GM12878 (cell line): ENCODE measurements around the gene ACER3. TPM values are rescaled to one million over a fixed set of nuclear protein-coding genes. Genes with fewer than 3 reads are reported as not detected.

Source experiments
- ATAC-seq: fragments of 200-7000 bp; cut with Tn5 transposase; 3 replicates; pipeline ENCODE4 v1.9.1; 2020; ENCODE audit warnings: mild to moderate bottlenecking, moderate library complexity
- BruUV-seq: library from RNA; stranded (reverse); fragments of 400-500 nt; replicated peaks from 2 replicates; lab custom pipeline; 2021; lab: Mats Ljungman, UMichigan
- CTCF ChIA-PET: fragments of 300-600 bp; sonication (Branson Sonifier 250); formaldehyde crosslinking; extraction: SDS; loops from one replicate; lab custom pipeline; 2021; ENCODE audit warnings: inconsistent platforms; lab: Yijun Ruan, JAX
- POLR2A ChIA-PET: fragments of 350-600 bp; formaldehyde crosslinking; extraction: SDS; loops from one replicate; lab custom pipeline; 2021; ENCODE audit warnings: inconsistent platforms; lab: Charles Lee
- RAD21 ChIA-PET: fragments of 300-600 bp; sonication (Branson Sonifier 250); formaldehyde crosslinking; loops from one replicate; lab custom pipeline; 2023; ENCODE audit warnings: antibody characterized with exemption; ENCODE audit not compliant: unreplicated experiment; lab: Charles Lee
- SMC1A ChIA-PET: fragments of 300-600 bp; sonication (Branson Sonifier 250); formaldehyde crosslinking; loops from one replicate; lab custom pipeline; 2023; ENCODE audit not compliant: unreplicated experiment, uncharacterized antibody; lab: Charles Lee
- DNase-seq: peaks from one replicate; pipeline ENCODE4 v3.0.0-alpha.2; 2011; ENCODE audit warnings: low read depth, low spot score
- FAIRE-seq: peaks from 3 replicates; lab custom pipeline; 2011; peaks lifted over from hg19 to GRCh38; lab: Jason Lieb, UNC
- H2AFZ ChIP-seq: 2 replicates; pipeline ENCODE4 v1.6.0; 2011; ENCODE audit warnings: low read depth, low read length, control low read depth; ENCODE audit not compliant: control insufficient read depth
- H3K27ac ChIP-seq: 2 replicates; pipeline ENCODE4 v1.5.1; 2011; ENCODE audit warnings: control low read depth; ENCODE audit not compliant: control insufficient read depth, insufficient read depth
- H3K27me3 ChIP-seq, 2 experiments: replicated peaks in 1 of 2; 2 replicates each; pipeline versions ENCODE4 v1.6.0 to v1.6.1; 2011; ENCODE audit warnings: low read length in 1 of 2; ENCODE audit not compliant: control insufficient read depth in 2 of 2, insufficient read depth in 2 of 2
- H3K36me3 ChIP-seq, 2 experiments: 2 replicates each; pipeline ENCODE4 v1.5.1; 2011; ENCODE audit warnings: low read length in 1 of 2; ENCODE audit not compliant: control insufficient read depth in 2 of 2, insufficient read depth in 2 of 2
- H3K4me1 ChIP-seq: 2 replicates; pipeline ENCODE4 v1.6.1; 2011; ENCODE audit warnings: mild to moderate bottlenecking, low read length, moderate library complexity, mixed read lengths; ENCODE audit not compliant: control insufficient read depth, insufficient read depth
- H3K4me2 ChIP-seq: 2 replicates; pipeline ENCODE4 v1.6.0; 2011; ENCODE audit warnings: control low read depth; ENCODE audit not compliant: control insufficient read depth, insufficient read depth
- H3K4me3 ChIP-seq: fragments of 200-600 bp; sonication (generic); 2 replicates; pipeline ENCODE4 v1.5.1; 2016
- H3K79me2 ChIP-seq: 2 replicates; pipeline ENCODE4 v1.6.0; 2011; ENCODE audit warnings: low read length; ENCODE audit not compliant: control insufficient read depth, insufficient read depth
- H3K9ac ChIP-seq: 2 replicates; pipeline ENCODE4 v1.8.0; 2011; ENCODE audit warnings: low read length, control low read depth, mixed read lengths; ENCODE audit not compliant: control insufficient read depth, insufficient read depth
- H3K9me3 ChIP-seq: replicated peaks from 3 replicates; pipeline ENCODE4 v1.5.1; 2011; ENCODE audit warnings: mild to moderate bottlenecking, low read length; ENCODE audit not compliant: control insufficient read depth, insufficient read depth
- H4K20me1 ChIP-seq: 2 replicates; pipeline ENCODE4 v1.6.0; 2011; ENCODE audit not compliant: control insufficient read depth, insufficient read depth
- DPF2 ChIP-seq: fragments of 450-650 bp; IDR thresholded peaks from 2 replicates; pipeline ENCODE4 v1.6.1; 2017; ENCODE audit warnings: mild to moderate bottlenecking
- EZH2 ChIP-seq: IDR thresholded peaks from 2 replicates; pipeline ENCODE4 v1.6.1; 2012; ENCODE audit warnings: low read depth, mild to moderate bottlenecking, control low read depth, inconsistent platforms, low read length, borderline replicate concordance; ENCODE audit not compliant: control insufficient read depth
- MTA3 ChIP-seq: IDR thresholded peaks from 2 replicates; pipeline ENCODE4 v1.6.1; 2012; ENCODE audit warnings: low read length, inconsistent platforms, borderline replicate concordance
- NR2C1 ChIP-seq: fragments of 450-650 bp; IDR thresholded peaks from 2 replicates; pipeline ENCODE4 v1.6.1; 2017; ENCODE audit warnings: antibody characterized with exemption, mild to moderate bottlenecking, moderate library complexity
- WGBS: methylation state at CpG from one replicate; pipeline ENCODE4 v1.1.6; 2016; ENCODE audit warnings: low lambda C conversion rate; ENCODE audit not compliant: insufficient replicate concordance, insufficient coverage; ENCODE audit errors: missing lambda C conversion rate; 5-methylcytosine and 5-hydroxymethylcytosine counted together
- in situ Hi-C: fragments of 300-500 bp; cut with MboI; formaldehyde crosslinking; loops from 9 replicates; pipeline ENCODE4 v1.14.3; 2018; ENCODE audit warnings: mixed read lengths
- intact Hi-C: fragments of 100-400 bp; cut with micrococcal nuclease; formaldehyde crosslinking; loops from one replicate; pipeline ENCODE4 v1.14.2; 2022; ENCODE audit not compliant: unreplicated experiment
- polyA plus RNA-seq, 11 experiments: library from polyadenylated mRNA; depleted of rRNA in 4 of 11; unstranded in 6 of 11; stranded (reverse) in 5 of 11; fragments of >200 nt; fragmentation: Nextera tagmentation in 4 of 11; fragmentation: Illumina TruSeq in 1 of 11; extraction: Ambion mirVana in 4 of 11; extraction: Trizol in 1 of 11; gene quantifications; 1 replicate in 1 of 11; 2 replicates in 10 of 11; pipeline versions ENCODE4 v1.2.1 to v1.2.3, GENCODE V29; 2011 to 2016; ENCODE audit warnings: inconsistent platforms in 2 of 11, missing spikeins in 2 of 11, low read depth in 1 of 11
- total RNA-seq, 4 experiments: library from RNA; depleted of rRNA in 3 of 4; stranded (reverse); fragments of >200 nt in 3 of 4; fragmentation: Illumina TruSeq in 1 of 4; extraction: Trizol in 1 of 4; gene quantifications; 2 replicates each; pipeline versions ENCODE4 v1.2.1 to v1.2.3, GENCODE V29; 2013 to 2021
- TF ChIP-seq, protein P1 (sequence below): IDR thresholded peaks from 2 replicates; pipeline ENCODE4 v1.6.1; 2012; ENCODE audit warnings: improper control_type of control experiment, low read depth, low read length; ENCODE audit not compliant: insufficient replicate concordance
- TF ChIP-seq, protein P2 (sequence below): fragments of 450-650 bp; IDR thresholded peaks from 2 replicates; pipeline ENCODE4 v1.6.1; 2018; ENCODE audit warnings: borderline replicate concordance, mild to moderate bottlenecking; ENCODE audit not compliant: partially characterized antibody

ACER3 gene
- total and polyA plus RNA-seq, 10 of the 15 experiments (the other 5 are each of a cell fraction or from before 2014, with no cell fraction given): 2.8 to 17.4 (median 10.3) TPM

DNA sequence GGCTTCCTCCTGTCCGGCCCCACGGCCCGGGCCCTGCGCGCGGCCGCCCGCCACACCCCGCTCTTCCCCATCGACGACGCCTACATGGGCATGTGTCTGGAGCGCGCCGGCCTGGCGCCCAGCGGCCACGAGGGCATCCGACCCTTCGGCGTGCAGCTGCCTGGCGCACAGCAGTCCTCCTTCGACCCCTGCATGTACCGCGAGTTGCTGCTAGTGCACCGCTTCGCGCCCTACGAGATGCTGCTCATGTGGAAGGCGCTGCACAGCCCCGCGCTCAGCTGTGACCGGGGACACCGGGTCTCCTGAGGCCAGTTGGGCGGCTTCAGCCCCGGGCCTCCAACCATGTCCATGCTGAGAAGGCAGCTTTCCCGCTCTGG, 179.7 kb downstream of the ACER3 start (continued):
- TF ChIP-seq, protein P1, sequence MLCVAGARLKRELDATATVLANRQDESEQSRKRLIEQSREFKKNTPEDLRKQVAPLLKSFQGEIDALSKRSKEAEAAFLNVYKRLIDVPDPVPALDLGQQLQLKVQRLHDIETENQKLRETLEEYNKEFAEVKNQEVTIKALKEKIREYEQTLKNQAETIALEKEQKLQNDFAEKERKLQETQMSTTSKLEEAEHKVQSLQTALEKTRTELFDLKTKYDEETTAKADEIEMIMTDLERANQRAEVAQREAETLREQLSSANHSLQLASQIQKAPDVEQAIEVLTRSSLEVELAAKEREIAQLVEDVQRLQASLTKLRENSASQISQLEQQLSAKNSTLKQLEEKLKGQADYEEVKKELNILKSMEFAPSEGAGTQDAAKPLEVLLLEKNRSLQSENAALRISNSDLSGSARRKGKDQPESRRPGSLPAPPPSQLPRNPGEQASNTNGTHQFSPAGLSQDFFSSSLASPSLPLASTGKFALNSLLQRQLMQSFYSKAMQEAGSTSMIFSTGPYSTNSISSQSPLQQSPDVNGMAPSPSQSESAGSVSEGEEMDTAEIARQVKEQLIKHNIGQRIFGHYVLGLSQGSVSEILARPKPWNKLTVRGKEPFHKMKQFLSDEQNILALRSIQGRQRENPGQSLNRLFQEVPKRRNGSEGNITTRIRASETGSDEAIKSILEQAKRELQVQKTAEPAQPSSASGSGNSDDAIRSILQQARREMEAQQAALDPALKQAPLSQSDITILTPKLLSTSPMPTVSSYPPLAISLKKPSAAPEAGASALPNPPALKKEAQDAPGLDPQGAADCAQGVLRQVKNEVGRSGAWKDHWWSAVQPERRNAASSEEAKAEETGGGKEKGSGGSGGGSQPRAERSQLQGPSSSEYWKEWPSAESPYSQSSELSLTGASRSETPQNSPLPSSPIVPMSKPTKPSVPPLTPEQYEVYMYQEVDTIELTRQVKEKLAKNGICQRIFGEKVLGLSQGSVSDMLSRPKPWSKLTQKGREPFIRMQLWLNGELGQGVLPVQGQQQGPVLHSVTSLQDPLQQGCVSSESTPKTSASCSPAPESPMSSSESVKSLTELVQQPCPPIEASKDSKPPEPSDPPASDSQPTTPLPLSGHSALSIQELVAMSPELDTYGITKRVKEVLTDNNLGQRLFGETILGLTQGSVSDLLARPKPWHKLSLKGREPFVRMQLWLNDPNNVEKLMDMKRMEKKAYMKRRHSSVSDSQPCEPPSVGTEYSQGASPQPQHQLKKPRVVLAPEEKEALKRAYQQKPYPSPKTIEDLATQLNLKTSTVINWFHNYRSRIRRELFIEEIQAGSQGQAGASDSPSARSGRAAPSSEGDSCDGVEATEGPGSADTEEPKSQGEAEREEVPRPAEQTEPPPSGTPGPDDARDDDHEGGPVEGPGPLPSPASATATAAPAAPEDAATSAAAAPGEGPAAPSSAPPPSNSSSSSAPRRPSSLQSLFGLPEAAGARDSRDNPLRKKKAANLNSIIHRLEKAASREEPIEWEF: no peak
- TF ChIP-seq, protein P2, sequence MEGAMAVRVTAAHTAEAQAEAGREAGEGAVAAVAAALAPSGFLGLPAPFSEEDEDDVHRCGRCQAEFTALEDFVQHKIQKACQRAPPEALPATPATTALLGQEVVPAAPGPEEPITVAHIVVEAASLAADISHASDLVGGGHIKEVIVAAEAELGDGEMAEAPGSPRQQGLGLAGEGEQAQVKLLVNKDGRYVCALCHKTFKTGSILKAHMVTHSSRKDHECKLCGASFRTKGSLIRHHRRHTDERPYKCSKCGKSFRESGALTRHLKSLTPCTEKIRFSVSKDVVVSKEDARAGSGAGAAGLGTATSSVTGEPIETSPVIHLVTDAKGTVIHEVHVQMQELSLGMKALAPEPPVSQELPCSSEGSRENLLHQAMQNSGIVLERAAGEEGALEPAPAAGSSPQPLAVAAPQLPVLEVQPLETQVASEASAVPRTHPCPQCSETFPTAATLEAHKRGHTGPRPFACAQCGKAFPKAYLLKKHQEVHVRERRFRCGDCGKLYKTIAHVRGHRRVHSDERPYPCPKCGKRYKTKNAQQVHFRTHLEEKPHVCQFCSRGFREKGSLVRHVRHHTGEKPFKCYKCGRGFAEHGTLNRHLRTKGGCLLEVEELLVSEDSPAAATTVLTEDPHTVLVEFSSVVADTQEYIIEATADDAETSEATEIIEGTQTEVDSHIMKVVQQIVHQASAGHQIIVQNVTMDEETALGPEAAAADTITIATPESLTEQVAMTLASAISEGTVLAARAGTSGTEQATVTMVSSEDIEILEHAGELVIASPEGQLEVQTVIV: no peak
- TF ChIP-seq NR2C1: no peak

DNA sequence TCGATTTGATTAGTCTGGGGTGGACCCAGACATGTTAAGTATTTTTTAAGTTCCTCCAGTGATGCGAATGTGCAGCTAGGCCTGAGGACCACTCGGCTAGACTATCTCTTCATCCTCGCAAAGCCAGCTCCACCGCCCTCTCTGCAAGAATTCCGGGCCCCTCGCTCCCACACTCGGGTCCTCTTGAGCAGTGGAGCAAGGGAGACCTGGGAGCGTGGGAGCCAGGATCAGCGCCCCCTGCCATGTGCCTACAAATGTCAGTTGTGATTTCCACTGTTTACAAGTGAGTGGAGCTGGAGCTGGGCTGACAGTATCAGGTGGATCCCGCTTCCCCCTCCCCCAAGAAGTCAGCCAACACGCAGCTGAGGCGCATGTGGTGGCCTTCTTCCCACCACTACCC, 180.2 kb downstream of the ACER3 start:
- ChIA-PET RAD21 (interaction anchor here (0.8 to 1.1 kb wide), 2 partner anchors 50 to 121 kb away, joined by 3 read pairs; no protein-coding TSS in a partner anchor), POLR2A (no interaction called here)
- FAIRE-seq: no peak
- no peak for TF ChIP-seq DPF2
- no peak for TF ChIP-seq MTA3
- TF ChIP-seq, protein P1: no peak
- no peak for TF ChIP-seq EZH2

More for the DNA sequence above, 180.2 kb downstream of the ACER3 start:
- Histone ChIP-seq H2AFZ (no peak overlapping the region), H3K4me1 (peaks cover 6% of the 10 kb centered on the region), H3K79me2 (no peaks in the 10 kb centered on the region), H4K20me1 (no peaks in the 10 kb centered on the region), H3K27ac (no peak overlapping the region), H3K9ac (no peak overlapping the region), H3K4me3 (no peak overlapping the region), H3K9me3 (no peaks in the 10 kb centered on the region; the same call in 2 of the 3 replicates), H3K36me3 (no peaks in the 10 kb centered on the region), H3K27me3 (peaks cover 1 to 4% of the 10 kb centered on the region in 2 experiments; a peak in 3 of 4 replicates), H3K4me2 (no peak overlapping the region)
- CTCF ChIA-PET: interaction anchor here (1.5 to 4.5 kb wide), 2 partner anchors 51 to 121 kb away, joined by 6 to 31 read pairs; no protein-coding TSS in a partner anchor
- no peak for ATAC-seq
- SMC1A ChIA-PET: no interaction called here
- 73% methylated on average over 13 of the region's 13 CpGs for WGBS
- BruUV-seq: no TSS peak
- no peak for DNase-seq
- in situ Hi-C loops: no loop called here
- intact Hi-C loops: loop anchor here (10.0 kb wide), 1 partner anchor 306 kb away; no protein-coding TSS in a partner anchor
